K562 (cell line): ENCODE measurements around the gene B4GALNT4. TPM values are rescaled to one million over a fixed set of nuclear protein-coding genes. Genes with fewer than 3 reads are reported as not detected.

ENCODE experiments used
- ATAC-seq: fragments of 200-7000 bp; cut with Tn5 transposase; 3 replicates; pipeline ENCODE4 v1.9.1; 2020; ENCODE audit warnings: moderate library complexity
- BruUV-seq: library from RNA; stranded (reverse); fragments of 400-500 nt; replicated peaks from 2 replicates; lab custom pipeline; 2021; lab: Mats Ljungman, UMichigan
- CTCF ChIA-PET: fragments of 300-600 bp; formaldehyde crosslinking; extraction: SDS; loops from one replicate; lab custom pipeline; 2021; ENCODE audit warnings: low intra/inter-chr PET ratio; lab: Yijun Ruan, JAX
- POLR2A ChIA-PET: fragments of 300-600, 350-650 bp; sonication (Branson Sonifier 250); formaldehyde crosslinking; extraction: SDS; loops from one replicate; lab custom pipeline; 2021; ENCODE audit warnings: antibody characterized with exemption, inconsistent platforms; lab: Yijun Ruan, JAX
- DNase-seq, 4 experiments: peaks; one replicate each; pipeline versions ENCODE4 v3.0.0 to v3.0.0-alpha.2; 2011 to 2018; ENCODE audit warnings: low spot score in 3 of 4, mixed read lengths in 3 of 4; ENCODE audit errors: extremely low read depth in 1 of 4
- FAIRE-seq: peaks from 2 replicates; lab custom pipeline; 2011; peaks lifted over from hg19 to GRCh38; lab: Jason Lieb, UNC
- H2AFZ ChIP-seq: 2 replicates; pipeline ENCODE4 v1.6.0; 2011; ENCODE audit warnings: low read depth, low read length, control low read depth, inconsistent platforms
- H3K27ac ChIP-seq: fragments of 200-600 bp; 3 replicates; pipeline ENCODE4 v1.8.0; 2011; ENCODE audit warnings: low read depth, mild to moderate bottlenecking, control low read depth, inconsistent platforms, low read length, moderate library complexity, mixed read lengths; ENCODE audit errors: extremely low read depth
- H3K27me3 ChIP-seq, 2 experiments: fragments of 300-600 bp in 1 of 2; 2 replicates in 1 of 2; 3 replicates in 1 of 2; pipeline versions ENCODE4 v1.6.0 to v1.8.0; 2011; ENCODE audit warnings: inconsistent platforms in 2 of 2, low read length in 2 of 2, mild to moderate bottlenecking in 1 of 2, mixed read lengths in 1 of 2, moderate library complexity in 1 of 2; ENCODE audit not compliant: control insufficient read depth in 2 of 2, insufficient read depth in 2 of 2
- H3K36me3 ChIP-seq: fragments of 300-600 bp; 3 replicates; pipeline ENCODE4 v1.8.0; 2011; ENCODE audit warnings: mild to moderate bottlenecking, low read length, inconsistent platforms; ENCODE audit not compliant: control insufficient read depth, insufficient read depth
- H3K4me1 ChIP-seq, 2 experiments: fragments of 200-600 bp in 1 of 2; replicated peaks in 1 of 2; 2 replicates in 1 of 2; 3 replicates in 1 of 2; pipeline versions ENCODE4 v1.5.1 to v1.8.0; 2011; ENCODE audit warnings: inconsistent platforms in 2 of 2, low read length in 2 of 2, mild to moderate bottlenecking in 1 of 2, mixed read lengths in 1 of 2, moderate library complexity in 1 of 2; ENCODE audit not compliant: control insufficient read depth in 2 of 2, insufficient read depth in 2 of 2
- H3K4me2 ChIP-seq: 2 replicates; pipeline ENCODE4 v1.6.1; 2011; ENCODE audit warnings: low read length, control low read depth, inconsistent platforms, mixed read lengths; ENCODE audit not compliant: insufficient read depth
- H3K4me3 ChIP-seq: fragments of 200-600 bp; sonication (generic), shearing (Covaris generic); 2 replicates; pipeline ENCODE4 v1.5.1; 2016; ENCODE audit warnings: control low read depth, inconsistent platforms
- H3K79me2 ChIP-seq: fragments of 200-600 bp; 3 replicates; pipeline ENCODE4 v1.8.0; 2011; ENCODE audit warnings: low read length, inconsistent platforms; ENCODE audit not compliant: control insufficient read depth, insufficient read depth
- H3K9ac ChIP-seq, 2 experiments: 2 replicates each; pipeline versions ENCODE4 v1.6.0 to v1.6.1; 2011; ENCODE audit warnings: low read depth in 2 of 2, low read length in 2 of 2, control low read depth in 1 of 2, inconsistent platforms in 1 of 2, mild to moderate bottlenecking in 1 of 2, mixed read lengths in 1 of 2; ENCODE audit not compliant: insufficient read depth in 1 of 2
- H3K9me1 ChIP-seq: one replicate; pipeline ENCODE4 v1.6.0; 2011; ENCODE audit warnings: inconsistent platforms, mild to moderate bottlenecking, low read length, moderate library complexity; ENCODE audit not compliant: control insufficient read depth, insufficient read depth
- H3K9me3 ChIP-seq: replicated peaks from 2 replicates; pipeline ENCODE4 v1.5.1; 2011; ENCODE audit warnings: low read depth, low read length, inconsistent platforms; ENCODE audit not compliant: control insufficient read depth, insufficient read depth
- H4K20me1 ChIP-seq: replicated peaks from 2 replicates; pipeline ENCODE4 v1.6.1; 2011; ENCODE audit warnings: low read length, inconsistent platforms, mixed read lengths; ENCODE audit not compliant: control insufficient read depth, insufficient read depth
- ARID2 ChIP-seq: fragments of 450-650 bp; IDR thresholded peaks from 2 replicates; pipeline ENCODE4 v1.6.1; 2017; ENCODE audit warnings: antibody characterized with exemption, mild to moderate bottlenecking
- CCAR2 ChIP-seq: fragments of 200-400 bp; formaldehyde crosslinking; IDR thresholded peaks from 2 replicates; pipeline ENCODE4 v1.6.1; 2017; ENCODE audit warnings: mild to moderate bottlenecking, low read depth, low read length
- HDAC2 ChIP-seq: fragments of 450-650 bp; IDR thresholded peaks from 2 replicates; pipeline ENCODE4 v1.6.1; 2016; ENCODE audit warnings: mild to moderate bottlenecking
- HMBOX1 ChIP-seq: sonication (generic); IDR thresholded peaks from 2 replicates; pipeline ENCODE4 v1.6.1; 2016
- KAT7 ChIP-seq: sonication (generic); formaldehyde crosslinking; IDR thresholded peaks from 2 replicates; pipeline ENCODE4 v1.8.0; 2022; ENCODE audit warnings: missing genetic modification reagents, mild to moderate bottlenecking, borderline replicate concordance
- NFRKB ChIP-seq: fragments of 450-650 bp; IDR thresholded peaks from 2 replicates; pipeline ENCODE4 v1.6.1; 2016; ENCODE audit warnings: low read depth
- POLR2G ChIP-seq: fragments of 200-400 bp; formaldehyde crosslinking; IDR thresholded peaks from 2 replicates; pipeline ENCODE4 v1.6.1; 2017; ENCODE audit warnings: low read depth, mild to moderate bottlenecking, antibody characterized with exemption, low read length, moderate library complexity
- RB1 ChIP-seq: fragments of 450-650 bp; IDR thresholded peaks from 2 replicates; pipeline ENCODE4 v1.6.1; 2017; ENCODE audit warnings: low read depth, mild to moderate bottlenecking
- RBFOX2 ChIP-seq: fragments of 200-400 bp; formaldehyde crosslinking; IDR thresholded peaks from 2 replicates; pipeline ENCODE4 v1.6.1; 2017; ENCODE audit warnings: low read depth, mild to moderate bottlenecking, low read length, moderate library complexity
- SRSF3 ChIP-seq: fragments of 200-400 bp; formaldehyde crosslinking; IDR thresholded peaks from 2 replicates; pipeline ENCODE4 v1.6.1; 2016; ENCODE audit warnings: mild to moderate bottlenecking, low read length, moderate library complexity; ENCODE audit not compliant: insufficient read depth
- TBP ChIP-seq: optimal IDR thresholded peaks from 2 replicates; pipeline ENCODE3; 2011; ENCODE audit warnings: low read depth, low read length, improper control_type of control experiment
- ZBTB8A ChIP-seq: fragments of 450-650 bp; IDR thresholded peaks from 2 replicates; pipeline ENCODE4 v1.6.1; 2018; ENCODE audit warnings: mild to moderate bottlenecking, moderate library complexity; ENCODE audit not compliant: partially characterized antibody
- ZFX ChIP-seq: sonication (generic); formaldehyde crosslinking; IDR thresholded peaks from 2 replicates; pipeline ENCODE4 v1.8.0; 2022; ENCODE audit warnings: mild to moderate bottlenecking, missing genetic modification reagents, moderate library complexity
- ZNF197 ChIP-seq: fragments of 200-800 bp; sonication (Bioruptor generic); IDR thresholded peaks from 2 replicates; pipeline ENCODE4 v1.6.1; 2016; ENCODE audit warnings: low read depth, missing genetic modification characterization, missing compliant biosample characterization
- ZNF263 ChIP-seq: sonication (generic); formaldehyde crosslinking; IDR thresholded peaks from 2 replicates; pipeline ENCODE4 v1.8.0; 2022; ENCODE audit warnings: mild to moderate bottlenecking, missing genetic modification reagents, borderline replicate concordance
- ZNF551 ChIP-seq: fragments of 250-450 bp; sonication (Bioruptor Pico); IDR thresholded peaks from 2 replicates; pipeline ENCODE4 v1.5.0; 2021; ENCODE audit warnings: mild to moderate bottlenecking, moderate library complexity
- ZNF561 ChIP-seq: fragments of 450-650 bp; formaldehyde crosslinking; conservative IDR thresholded peaks from 2 replicates; pipeline ENCODE4 v1.4.0; 2020; ENCODE audit warnings: mild to moderate bottlenecking, moderate library complexity
- ZNF57 ChIP-seq: fragments of 450-650 bp; formaldehyde crosslinking; IDR thresholded peaks from 2 replicates; pipeline ENCODE4 v1.4.0; 2020; ENCODE audit warnings: mild to moderate bottlenecking, moderate library complexity
- WGBS: fragments of 100-300 bp; shearing (Covaris generic); methylation state at CpG from one replicate; pipeline ENCODE4 v1.1.6; 2016; ENCODE audit warnings: low coverage, mixed read lengths; ENCODE audit not compliant: insufficient coverage; ENCODE audit errors: missing lambda C conversion rate; 5-methylcytosine and 5-hydroxymethylcytosine counted together
- in situ Hi-C: fragments of 300-500 bp; cut with MboI; formaldehyde crosslinking; loops from 4 replicates; pipeline ENCODE4 v1.15.0; 2018; ENCODE audit warnings: inconsistent platforms, mixed read lengths
- intact Hi-C: fragments of 100-400 bp; cut with micrococcal nuclease; formaldehyde crosslinking; loops from 2 replicates; pipeline ENCODE4 v1.14.2; 2022
- polyA plus RNA-seq, 8 experiments: library from polyadenylated mRNA; depleted of rRNA in 4 of 8; stranded (reverse) in 5 of 8; unstranded in 3 of 8; fragments of >200 nt; fragmentation: Nextera tagmentation in 2 of 8; fragmentation: Illumina TruSeq in 1 of 8; extraction: Ambion mirVana in 2 of 8; extraction: Trizol in 1 of 8; gene quantifications; 2 replicates each; pipeline versions ENCODE4 v1.2.1 to v1.2.3, GENCODE V29; 2011 to 2014; ENCODE audit warnings: inconsistent platforms in 1 of 8, missing spikeins in 1 of 8
- total RNA-seq, 7 experiments: library from RNA; depleted of rRNA in 6 of 7; stranded (reverse); fragments of >200 nt in 6 of 7; fragmentation: Illumina TruSeq in 2 of 7; extraction: Trizol in 2 of 7; gene quantifications; 2 replicates each; pipeline versions ENCODE4 v1.2.1 to v1.2.3, GENCODE V29; 2011 to 2021; ENCODE audit warnings: low replicate concordance in 1 of 7
- TF ChIP-seq, protein P1 (sequence below): fragments of 450-650 bp; IDR thresholded peaks from 2 replicates; pipeline ENCODE4 v1.6.1; 2016; ENCODE audit warnings: antibody characterized with exemption

The B4GALNT4 gene
- total and polyA plus RNA-seq, 9 of the 15 experiments (the other 6 are each of a cell fraction or from before 2014, with no cell fraction given), result 0.20 to 37.1 (median 10.8) TPM; not detected in 1

- no peak for TF ChIP-seq ZNF561 (CRISPR knock-in tag)
- no peak for TF ChIP-seq HDAC2
- TF ChIP-seq CCAR2, result no peak
- no peak for TF ChIP-seq ZBTB8A
- TF ChIP-seq RB1, result no peak
- TF ChIP-seq ARID2, result no peak
Measured at GRCh38 chr11:325796-326591, 43.3 kb upstream of the B4GALNT4 start (continued).

DNA sequence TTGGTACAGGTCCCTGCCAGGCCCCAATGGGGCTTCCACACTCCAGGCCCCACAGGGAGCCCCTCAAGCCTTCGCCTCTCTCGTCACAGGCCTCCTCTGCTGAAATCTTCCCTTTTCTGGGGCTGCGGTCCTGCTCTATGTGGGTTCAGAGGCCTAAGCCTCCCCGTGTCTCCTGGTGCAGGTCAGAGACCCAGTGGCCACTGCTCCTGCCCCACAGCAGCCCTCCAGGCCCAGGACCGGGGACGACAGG lies 42.8 kb upstream of the B4GALNT4 start:
- H2AFZ ChIP-seq, result peak overlapping the region; percentile 46
- WGBS, result 40% methylated on average over 6 of the region's 6 CpGs
- H3K9me1 ChIP-seq, result no peaks in the 10 kb centered on the region
- peak; percentile 11; the same call in 2 of the 3 replicates for ATAC-seq
- no peaks in the 10 kb centered on the region for H3K27me3 ChIP-seq
- peaks cover 51 to 58% of the 10 kb centered on the region in 2 experiments for H3K4me1 ChIP-seq
- peak overlapping the region; percentile 63 for H3K4me2 ChIP-seq
- ChIA-PET POLR2A (interaction anchor here (1.6 kb wide), 1 partner anchor 10 kb away, joined by 5 read pairs; no protein-coding TSS in a partner anchor), CTCF (no interaction called here)
- no TSS peak for BruUV-seq
- no peak for FAIRE-seq
- H3K36me3 ChIP-seq, result no peaks in the 10 kb centered on the region
- peaks cover 29% of the 10 kb centered on the region for H3K79me2 ChIP-seq
- peak overlapping the region; percentile 88 for H3K27ac ChIP-seq
- in situ Hi-C loops, result no loop called here
- peak overlapping the region; percentile 61 to 93 for H3K9ac ChIP-seq
- peak overlapping the region; percentile 18; the same call in 1 of the 2 replicates for H3K4me3 ChIP-seq
- H4K20me1 ChIP-seq, result no peaks in the 10 kb centered on the region
- intact Hi-C loops, result no loop called here
- peak in 1 of 4 experiments; percentile 5 for DNase-seq
- H3K9me3 ChIP-seq, result no peaks in the 10 kb centered on the region
- peak; percentile 19; the same call in 1 of the 2 replicates for TF ChIP-seq ZNF57 (CRISPR knock-in tag)
- TF ChIP-seq NFRKB, result peak; percentile 43; the same call in 1 of the 2 replicates
- peak; percentile 68; the same call in 1 of the 2 replicates for TF ChIP-seq ZFX
- peak; percentile 63 for TF ChIP-seq POLR2G
- TF ChIP-seq ZNF263 (CRISPR knock-in tag), result peak; percentile 92
- TF ChIP-seq, protein P1, sequence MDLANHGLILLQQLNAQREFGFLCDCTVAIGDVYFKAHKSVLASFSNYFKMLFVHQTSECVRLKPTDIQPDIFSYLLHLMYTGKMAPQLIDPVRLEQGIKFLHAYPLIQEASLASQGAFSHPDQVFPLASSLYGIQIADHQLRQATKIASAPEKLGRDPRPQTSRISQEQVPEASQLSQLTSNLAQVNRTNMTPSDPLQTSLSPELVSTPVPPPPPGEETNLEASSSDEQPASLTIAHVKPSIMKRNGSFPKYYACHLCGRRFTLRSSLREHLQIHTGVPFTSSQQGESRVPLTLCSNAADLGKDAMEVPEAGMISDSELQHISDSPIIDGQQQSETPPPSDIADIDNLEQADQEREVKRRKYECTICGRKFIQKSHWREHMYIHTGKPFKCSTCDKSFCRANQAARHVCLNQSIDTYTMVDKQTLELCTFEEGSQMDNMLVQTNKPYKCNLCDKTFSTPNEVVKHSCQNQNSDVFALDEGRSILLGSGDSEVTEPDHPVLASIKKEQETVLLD, result no peak
- peak; percentile 25; the same call in 1 of the 2 replicates for TF ChIP-seq KAT7 (CRISPR knock-in tag)
- no peak for TF ChIP-seq HMBOX1
- peak; percentile 72 for TF ChIP-seq RBFOX2
- TF ChIP-seq ZNF551 (CRISPR knock-in tag), result no peak
- TF ChIP-seq TBP, result peak; percentile 7
- 0 out of 2 replicates have a peak, but pooled peaks have one; percentile 12 for TF ChIP-seq ZNF197 (CRISPR knock-in tag)
- 0 out of 2 replicates have a peak, but pooled peaks have one; percentile 35 for TF ChIP-seq SRSF3
